GM12872 (cell line): ENCODE results near the gene ZNF365.

ENCODE experiments used
- CTCF ChIP-seq: IDR thresholded peaks from 3 replicates; pipeline ENCODE4 v1.5.1; 2011; ENCODE audit warnings: low read depth, mild to moderate bottlenecking, low read length, moderate library complexity; ENCODE audit not compliant: insufficient read depth

The ZNF365 gene

GRCh38 chr10:62373639-62373994 lies 552 bp upstream of the ZNF365 start:
- TF ChIP-seq CTCF = no peak

DNA sequence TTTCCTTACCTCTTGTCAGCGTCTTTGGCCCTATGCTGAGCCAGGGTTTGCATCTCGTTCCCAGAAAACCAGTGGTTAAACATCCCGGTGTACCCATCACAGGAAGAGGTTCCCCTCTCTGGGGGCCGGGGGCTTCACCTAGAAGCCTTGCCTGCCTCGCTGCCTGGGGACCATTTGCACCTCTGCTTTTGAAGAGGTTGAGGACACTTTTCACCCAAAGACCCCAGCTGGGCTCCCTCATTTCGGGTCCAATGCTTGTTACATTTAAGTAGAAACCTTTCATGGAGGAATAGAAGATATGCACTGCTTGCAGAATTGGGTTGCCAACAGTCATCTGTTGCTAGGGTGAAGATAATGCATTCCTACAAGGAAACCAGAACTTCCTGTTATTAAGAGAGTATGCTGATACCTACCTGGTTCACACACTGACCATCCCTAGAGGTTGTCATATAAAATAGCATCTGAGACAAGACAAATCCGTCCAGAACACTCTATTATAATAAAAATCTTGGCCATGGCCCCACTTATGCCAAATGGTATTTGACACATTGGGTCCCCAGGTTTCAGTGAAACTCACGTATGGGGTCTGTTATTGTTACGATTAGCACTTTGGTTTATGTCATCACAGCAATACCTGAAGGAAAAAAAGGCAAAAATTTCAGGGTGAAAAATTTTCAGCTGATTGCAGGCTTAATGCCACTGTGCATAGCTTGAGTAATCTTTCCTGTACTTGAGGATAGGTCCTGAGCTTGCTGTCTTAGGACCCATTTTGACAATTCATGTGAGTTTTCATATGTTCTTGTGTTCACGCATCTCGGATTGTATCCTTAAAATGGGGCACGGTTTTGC lies 917 bp downstream of the ZNF365 start:
- TF ChIP-seq CTCF = no peak

- no peak for TF ChIP-seq CTCF
Measured at GRCh38 chr10:62376071-62377025, 2.2 kb downstream of the ZNF365 start.

GRCh38 chr10:62377026-62377415 lies 2.9 kb downstream of the ZNF365 start:
- no peak for TF ChIP-seq CTCF

GRCh38 chr10:62377966-62378365 lies 3.8 kb downstream of the ZNF365 start:
- TF ChIP-seq CTCF = no peak

DNA sequence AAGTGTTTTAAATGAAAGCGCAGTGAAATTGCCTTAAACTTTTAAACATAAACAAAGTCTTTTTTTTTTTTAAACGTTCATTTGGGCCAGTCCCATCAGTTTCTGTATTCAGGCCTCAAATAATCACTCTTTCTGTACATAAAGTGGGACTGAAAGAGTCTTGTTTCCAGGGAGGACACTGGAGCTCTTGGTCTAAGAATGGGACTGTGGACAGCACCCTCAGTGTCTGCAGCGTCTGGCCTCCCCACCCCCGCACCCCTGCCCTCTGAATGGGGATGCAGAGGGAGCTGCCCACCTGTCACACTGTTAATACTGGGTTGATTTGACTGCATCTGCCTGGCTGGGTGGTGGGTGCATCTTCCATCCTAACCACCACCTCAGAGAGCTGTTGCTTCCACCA lies 5.2 kb downstream of the ZNF365 start:
- TF ChIP-seq CTCF = no peak

DNA sequence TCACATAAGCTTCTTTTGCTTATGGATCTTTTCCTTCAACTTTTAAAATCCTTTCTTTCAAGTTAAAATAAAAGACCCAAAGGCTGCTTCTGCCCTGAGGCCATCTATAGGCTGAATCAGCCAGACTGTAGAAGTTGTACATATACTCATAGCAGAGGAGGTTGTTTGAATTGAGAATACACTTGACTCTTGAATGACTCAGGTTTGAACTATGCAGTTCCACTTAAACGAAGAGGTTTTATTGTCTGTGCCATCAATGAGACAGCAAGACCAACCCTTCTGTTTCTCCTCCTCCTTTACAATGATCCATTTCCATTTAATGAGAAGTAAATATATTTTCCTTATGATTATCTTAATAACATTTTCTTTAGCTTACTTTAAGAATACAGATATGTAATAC lies 5.8 kb downstream of the ZNF365 start:
- no peak for TF ChIP-seq CTCF
